HG02973 (cell line): Measurements from ENCODE around the gene EFHC2.

Experiments used
- ATAC-seq: cut with Tn5 transposase; IDR thresholded peaks from one replicate; pipeline ENCODE4 v1.9.1; 2021; ENCODE audit warnings: moderate library complexity; ENCODE audit not compliant: unreplicated experiment

EFHC2 gene

GRCh38 chrX:44155126-44155525 lies 188.3 kb downstream of the EFHC2 start:
- no peak for ATAC-seq

- no peak for ATAC-seq
Observed at GRCh38 chrX:44152852-44153251, 190.6 kb downstream of the EFHC2 start.

- ATAC-seq = no peak
Observed at GRCh38 chrX:44147130-44147529, 196.3 kb downstream of the EFHC2 start.

GRCh38 chrX:44144177-44144945 lies 199.1 kb downstream of the EFHC2 start:
- ATAC-seq = no peak

- no peak for ATAC-seq
Observed at GRCh38 chrX:44143061-44143602, 200.3 kb downstream of the EFHC2 start.

GRCh38 chrX:44130189-44130588 lies 213.3 kb downstream of the EFHC2 start:
- no peak for ATAC-seq

GRCh38 chrX:44113337-44113736 lies 230.1 kb downstream of the EFHC2 start:
- ATAC-seq = no peak

GRCh38 chrX:44106864-44107263 lies 236.6 kb downstream of the EFHC2 start:
- no peak for ATAC-seq

GRCh38 chrX:44105228-44105913 lies 238.1 kb downstream of the EFHC2 start:
- ATAC-seq = no peak

GRCh38 chrX:44104699-44105098 lies 238.8 kb downstream of the EFHC2 start:
- ATAC-seq = no peak

- no peak for ATAC-seq
Observed at GRCh38 chrX:44101281-44101680, 242.2 kb downstream of the EFHC2 start.

- no peak for ATAC-seq
Observed at GRCh38 chrX:44099366-44099765, 244.1 kb downstream of the EFHC2 start.
